WI38 (cell line): Measurements from ENCODE around the gene CEP20.

ENCODE experiments used
- H3K4me3 ChIP-seq: 2 replicates; pipeline ENCODE4 v1.5.1; 2011; ENCODE audit warnings: low read depth, mild to moderate bottlenecking, control low read depth, low read length
- CTCF ChIP-seq: IDR thresholded peaks from 2 replicates; pipeline ENCODE4 v1.5.1; 2012; ENCODE audit warnings: low read depth, mild to moderate bottlenecking, control low read depth, low read length

CEP20 gene

GRCh38 chr16:15897834-15898254 lies 9.4 kb upstream of the CEP20 start:
- TF ChIP-seq CTCF, result no peak
- peak overlapping the region; percentile 30 for H3K4me3 ChIP-seq

- no peak for TF ChIP-seq CTCF
- peak overlapping the region; percentile 30; the same call in 1 of the 2 replicates for H3K4me3 ChIP-seq
Observed at GRCh38 chr16:15897121-15897780, 8.8 kb upstream of the CEP20 start.

- TF ChIP-seq CTCF, result no peak
- H3K4me3 ChIP-seq, result no peak overlapping the region
Observed at GRCh38 chr16:15894571-15895374, 6.4 kb upstream of the CEP20 start.

- TF ChIP-seq CTCF, result no peak
Observed at GRCh38 chr16:15891508-15891907, 3.1 kb upstream of the CEP20 start.

GRCh38 chr16:15887283-15887682 lies 1.1 kb downstream of the CEP20 start:
- H3K4me3 ChIP-seq, result peak overlapping the region; percentile 97
- no peak for TF ChIP-seq CTCF

More at GRCh38 chr16:15891508-15891907, 3.1 kb upstream of the CEP20 start:
- no peak overlapping the region for H3K4me3 ChIP-seq

- no peak overlapping the region for H3K4me3 ChIP-seq
- no peak for TF ChIP-seq CTCF
Observed at GRCh38 chr16:15886078-15886477, 2.3 kb downstream of the CEP20 start.

GRCh38 chr16:15885560-15886001 lies 2.8 kb downstream of the CEP20 start:
- no peak for TF ChIP-seq CTCF
- no peak overlapping the region for H3K4me3 ChIP-seq
